ENCODE measurements around the gene TCOF1.

DNA sequence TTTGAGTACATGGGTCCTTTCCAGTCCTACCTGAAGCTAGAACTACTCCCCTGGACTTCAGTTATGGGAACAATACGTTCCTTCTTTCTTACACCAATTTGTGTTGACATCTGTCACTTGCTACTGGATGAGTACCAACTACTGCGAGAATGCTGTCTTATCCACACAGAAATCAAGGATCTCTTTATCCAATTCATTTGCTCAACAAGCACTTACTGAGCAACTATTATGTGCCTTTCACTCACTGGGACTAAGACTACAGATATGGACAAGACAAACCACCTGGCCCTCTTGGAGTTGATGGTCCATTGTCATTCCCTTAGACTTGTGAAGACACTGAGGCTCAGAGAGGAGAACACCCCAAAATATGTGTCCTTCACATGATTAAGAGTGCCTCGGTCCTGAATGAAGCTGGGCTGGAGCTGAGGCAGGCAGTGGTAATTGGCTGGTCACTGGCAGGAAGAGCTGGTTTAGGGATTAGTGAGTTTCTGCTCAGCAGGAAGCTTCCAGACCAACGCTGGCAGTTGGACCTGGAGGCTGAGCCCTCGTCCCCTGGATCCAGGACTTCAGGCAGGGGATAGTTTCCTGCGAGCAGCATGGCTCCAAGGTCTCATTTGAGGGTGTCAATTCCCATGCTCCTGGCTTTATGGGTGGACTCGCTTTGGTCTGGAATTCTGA lies 46.3 kb upstream of the TCOF1 start:
- TF ChIP-seq, protein P1, sequence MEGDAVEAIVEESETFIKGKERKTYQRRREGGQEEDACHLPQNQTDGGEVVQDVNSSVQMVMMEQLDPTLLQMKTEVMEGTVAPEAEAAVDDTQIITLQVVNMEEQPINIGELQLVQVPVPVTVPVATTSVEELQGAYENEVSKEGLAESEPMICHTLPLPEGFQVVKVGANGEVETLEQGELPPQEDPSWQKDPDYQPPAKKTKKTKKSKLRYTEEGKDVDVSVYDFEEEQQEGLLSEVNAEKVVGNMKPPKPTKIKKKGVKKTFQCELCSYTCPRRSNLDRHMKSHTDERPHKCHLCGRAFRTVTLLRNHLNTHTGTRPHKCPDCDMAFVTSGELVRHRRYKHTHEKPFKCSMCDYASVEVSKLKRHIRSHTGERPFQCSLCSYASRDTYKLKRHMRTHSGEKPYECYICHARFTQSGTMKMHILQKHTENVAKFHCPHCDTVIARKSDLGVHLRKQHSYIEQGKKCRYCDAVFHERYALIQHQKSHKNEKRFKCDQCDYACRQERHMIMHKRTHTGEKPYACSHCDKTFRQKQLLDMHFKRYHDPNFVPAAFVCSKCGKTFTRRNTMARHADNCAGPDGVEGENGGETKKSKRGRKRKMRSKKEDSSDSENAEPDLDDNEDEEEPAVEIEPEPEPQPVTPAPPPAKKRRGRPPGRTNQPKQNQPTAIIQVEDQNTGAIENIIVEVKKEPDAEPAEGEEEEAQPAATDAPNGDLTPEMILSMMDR (IDR thresholded peaks at IDR 0.05), result no peak
- TF ChIP-seq POLR2A (IDR thresholded peaks at IDR 0.05), result no peak
